Sigmoid colon (tissue), 7 donors: ENCODE data around the gene LDLRAD4. TPM values are rescaled to one million over a fixed set of nuclear protein-coding genes. Genes with fewer than 3 reads are reported as not detected.
A peak's percentile ranks its signal among the peaks of the same experiment; 100 is the strongest.

ENCODE experiments used
- DNase-seq: peaks from one replicate; pipeline ENCODE4 v3.0.0-alpha.2; 2019
- H3K27ac ChIP-seq, 4 donors: fragments of 200-600 bp; sonication (generic); one replicate each; pipeline ENCODE4 v1.5.1; 2016 to 2019; ENCODE audit warnings: mild to moderate bottlenecking in 1 of 4
- H3K27me3 ChIP-seq, 3 donors: fragments of 200-600 bp; sonication (generic); one replicate each; pipeline ENCODE4 v1.5.1; 2019; ENCODE audit warnings: mild to moderate bottlenecking in 1 of 3
- H3K36me3 ChIP-seq, 4 donors: fragments of 200-600 bp; sonication (generic); one replicate each; pipeline ENCODE4 v1.5.1; 2016 to 2019
- H3K4me1 ChIP-seq, 4 donors: fragments of 200-600 bp; sonication (generic); one replicate each; pipeline ENCODE4 v1.5.1; 2017 to 2019
- H3K4me3 ChIP-seq, 4 donors: fragments of 200-600 bp; sonication (generic); one replicate each; pipeline ENCODE4 v1.5.1; 2017 to 2019; ENCODE audit warnings: mild to moderate bottlenecking in 2 of 4, moderate library complexity in 1 of 4
- H3K9me3 ChIP-seq, 4 donors: fragments of 200-600 bp in 3 of 4; sonication (generic) in 3 of 4; one replicate each; pipeline versions ENCODE4 v1.5.1 to v1.6.1; 2013 to 2019
- EP300 ChIP-seq, 4 donors: sonication (generic); formaldehyde crosslinking; IDR thresholded peaks; one replicate each; pipeline ENCODE4 v1.6.1; 2017; ENCODE audit warnings: antibody characterized with exemption in 4 of 4
- POLR2A ChIP-seq, 2 donors: fragments of 450-650 bp; IDR thresholded peaks; one replicate each; pipeline ENCODE4 v1.6.1; 2016; ENCODE audit warnings: antibody characterized with exemption in 2 of 2, mild to moderate bottlenecking in 2 of 2, moderate library complexity in 2 of 2
- POLR2AphosphoS5 ChIP-seq, 4 donors: sonication (generic); formaldehyde crosslinking; IDR thresholded peaks; one replicate each; pipeline ENCODE4 v1.6.1; 2017; ENCODE audit warnings: antibody characterized with exemption in 4 of 4
- WGBS, 2 donors: extraction: QIAGEN DNeasy Blood & Tissue Kit; methylation state at CpG; one replicate each; pipeline ENCODE4 v1.1.7; 2013; 5-methylcytosine and 5-hydroxymethylcytosine counted together
- intact Hi-C: fragments of 100-400 bp; cut with DNase I; formaldehyde crosslinking; loops from one replicate; pipeline ENCODE4 v1.15.1; 2023
- polyA plus RNA-seq, 3 donors: library from polyadenylated mRNA; stranded (reverse); fragments of 200-250 nt; gene quantifications; one replicate each; pipeline ENCODE4 v1.2.3, GENCODE V29; 2013
- total RNA-seq, 4 donors: library from RNA; depleted of rRNA; stranded (reverse); fragments of >200 nt; gene quantifications; one replicate each; pipeline ENCODE4 v1.1.0, GENCODE V29; 2016
- TF ChIP-seq, protein P1 (sequence below), 4 experiments: fragments of 450-650 bp in 3 of 4; fragments of 200-600 bp in 1 of 4; IDR thresholded peaks; one replicate each; pipeline ENCODE4 v1.5.1; 2016 to 2019; ENCODE audit warnings: antibody characterized with exemption in 4 of 4, mild to moderate bottlenecking in 3 of 4, moderate library complexity in 2 of 4
- donor health status: healthy with polysubstance abuse.
- donor health status: Bipolar disorder and iron deficiency.
- donor health status: healthy.

The LDLRAD4 gene
- total and polyA plus RNA-seq, 7 donors = 1.2 to 28.2 (median 17.2) TPM

DNA sequence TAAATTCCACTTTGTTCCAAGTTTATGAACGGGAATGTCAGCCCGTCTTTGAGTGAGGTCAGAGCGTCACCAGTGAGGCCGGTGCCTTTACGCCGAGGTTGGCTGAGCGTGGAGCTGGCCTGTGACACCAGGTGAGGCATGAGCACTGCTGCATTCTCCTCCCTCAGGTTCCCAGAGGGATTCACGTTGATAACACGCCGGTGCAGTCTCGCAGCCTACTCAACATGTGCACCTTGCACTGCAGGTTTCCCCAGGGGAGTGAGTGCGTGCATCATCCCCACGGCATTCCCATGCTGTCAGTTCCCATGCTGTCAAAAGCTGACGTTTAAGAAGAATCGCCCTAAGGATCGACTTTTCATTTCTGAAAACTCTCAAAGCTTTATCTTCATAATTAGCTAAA is 213.3 kb downstream of the LDLRAD4 start:
- Histone ChIP-seq H3K4me3 (no peak overlapping the region), H3K9me3 (no peaks in the 10 kb centered on the region), H3K27me3 (no peaks in the 10 kb centered on the region), H3K27ac (no peak overlapping the region), H3K36me3 (no peaks in the 10 kb centered on the region), H3K4me1 (peaks cover 0 to 11% (median 3%) of the 10 kb centered on the region in 4 donors)
- intact Hi-C loops = no loop called here
- TF ChIP-seq EP300 (IDR thresholded peaks at IDR 0.05) = no peak
- no peak for TF ChIP-seq POLR2AphosphoS5 (IDR thresholded peaks at IDR 0.05)
- TF ChIP-seq POLR2A (IDR thresholded peaks at IDR 0.05) = no peak
- TF ChIP-seq, protein P1, sequence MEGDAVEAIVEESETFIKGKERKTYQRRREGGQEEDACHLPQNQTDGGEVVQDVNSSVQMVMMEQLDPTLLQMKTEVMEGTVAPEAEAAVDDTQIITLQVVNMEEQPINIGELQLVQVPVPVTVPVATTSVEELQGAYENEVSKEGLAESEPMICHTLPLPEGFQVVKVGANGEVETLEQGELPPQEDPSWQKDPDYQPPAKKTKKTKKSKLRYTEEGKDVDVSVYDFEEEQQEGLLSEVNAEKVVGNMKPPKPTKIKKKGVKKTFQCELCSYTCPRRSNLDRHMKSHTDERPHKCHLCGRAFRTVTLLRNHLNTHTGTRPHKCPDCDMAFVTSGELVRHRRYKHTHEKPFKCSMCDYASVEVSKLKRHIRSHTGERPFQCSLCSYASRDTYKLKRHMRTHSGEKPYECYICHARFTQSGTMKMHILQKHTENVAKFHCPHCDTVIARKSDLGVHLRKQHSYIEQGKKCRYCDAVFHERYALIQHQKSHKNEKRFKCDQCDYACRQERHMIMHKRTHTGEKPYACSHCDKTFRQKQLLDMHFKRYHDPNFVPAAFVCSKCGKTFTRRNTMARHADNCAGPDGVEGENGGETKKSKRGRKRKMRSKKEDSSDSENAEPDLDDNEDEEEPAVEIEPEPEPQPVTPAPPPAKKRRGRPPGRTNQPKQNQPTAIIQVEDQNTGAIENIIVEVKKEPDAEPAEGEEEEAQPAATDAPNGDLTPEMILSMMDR (IDR thresholded peaks at IDR 0.05) = no peak
- DNase-seq = no peak
- 94% methylated on average over 16 of the region's 16 CpGs for WGBS, 2 donors

DNA sequence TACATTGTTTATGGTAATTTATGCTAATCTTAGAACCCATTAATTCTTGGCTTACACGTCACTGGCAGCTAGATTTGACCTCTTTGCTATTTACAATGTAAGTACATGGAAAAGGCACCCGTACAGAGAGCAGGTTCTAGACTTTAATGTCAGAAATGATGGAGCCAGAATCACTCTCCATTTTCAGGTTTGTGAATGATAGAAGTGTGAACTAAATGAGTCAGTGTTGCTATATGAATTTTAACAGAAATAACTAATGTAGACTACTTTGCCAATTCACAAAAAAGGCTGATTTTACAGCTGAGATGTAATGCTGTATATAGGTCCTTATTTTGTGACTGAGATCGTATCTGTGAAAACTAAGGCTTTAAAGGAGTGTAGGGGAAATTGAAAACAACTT is 214.6 kb downstream of the LDLRAD4 start:
- no peak for TF ChIP-seq EP300 (IDR thresholded peaks at IDR 0.05)
- Histone ChIP-seq H3K27me3 (no peaks in the 10 kb centered on the region), H3K4me1 (peaks cover 0 to 23% (median 0%) of the 10 kb centered on the region in 4 donors), H3K4me3 (no peak overlapping the region), H3K27ac (no peak overlapping the region), H3K36me3 (no peaks in the 10 kb centered on the region), H3K9me3 (no peaks in the 10 kb centered on the region)
- intact Hi-C loops = no loop called here
- 79 to 84% methylated on average over 3 of the region's 3 CpGs for WGBS, 2 donors
- no peak for DNase-seq

DNA sequence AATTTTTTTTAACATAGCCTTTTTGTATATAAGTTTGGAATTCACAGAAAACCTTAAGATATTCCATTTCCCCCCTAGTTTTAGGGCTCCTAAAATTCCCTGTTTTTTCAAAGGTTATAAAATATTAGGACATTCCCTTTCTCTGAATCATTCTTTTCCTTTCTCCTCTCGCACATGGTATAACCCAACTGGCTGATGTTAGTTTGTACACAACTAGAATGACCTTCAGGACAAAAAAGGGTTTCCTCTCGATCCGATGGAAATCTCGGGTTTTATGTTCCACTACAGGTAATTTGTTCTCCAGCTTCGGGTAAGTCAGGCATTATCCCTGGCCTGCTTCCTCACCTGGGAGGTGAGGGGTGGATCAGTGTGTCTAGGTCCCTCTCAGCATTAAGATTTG is 215.1 kb downstream of the LDLRAD4 start:
- WGBS, 2 donors = 89 to 92% methylated on average over 5 of the region's 5 CpGs
- no peak for TF ChIP-seq POLR2AphosphoS5 (IDR thresholded peaks at IDR 0.05)
- no peak for TF ChIP-seq EP300 (IDR thresholded peaks at IDR 0.05)
- TF ChIP-seq POLR2A (IDR thresholded peaks at IDR 0.05) = no peak
- TF ChIP-seq, protein P1 (IDR thresholded peaks at IDR 0.05) = no peak
- H3K4me1 ChIP-seq = peaks cover 0 to 24% (median 0%) of the 10 kb centered on the region in 4 donors
- no peak overlapping the region for H3K4me3 ChIP-seq
- no peaks in the 10 kb centered on the region for H3K9me3 ChIP-seq
- no peaks in the 10 kb centered on the region for H3K27me3 ChIP-seq
- H3K27ac ChIP-seq = peak overlapping the region in 1 of 4 donors; percentile 12
- no peak for DNase-seq
- intact Hi-C loops = no loop called here
- no peaks in the 10 kb centered on the region for H3K36me3 ChIP-seq

DNA sequence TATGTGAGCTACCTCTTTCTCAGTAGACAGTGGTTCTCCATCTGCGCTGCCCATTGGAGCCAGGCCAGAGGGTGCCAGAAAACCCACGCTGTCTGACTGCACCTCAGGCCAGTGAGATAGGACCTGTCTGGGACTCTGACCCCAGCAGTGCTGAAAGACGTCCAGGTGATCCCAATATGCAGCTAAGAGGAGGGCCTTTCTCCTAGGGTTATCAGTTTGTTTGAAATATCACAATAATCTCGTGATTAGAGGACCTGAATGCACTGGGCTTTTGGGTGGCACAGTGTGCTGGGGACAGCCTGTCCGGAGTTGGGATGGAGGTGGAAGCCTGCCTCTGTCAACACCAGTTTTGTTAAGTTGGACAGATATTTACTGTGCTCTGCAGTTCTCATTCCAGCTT is 216.3 kb downstream of the LDLRAD4 start:
- WGBS, 2 donors = 84 to 94% methylated on average over 5 of the region's 5 CpGs
- H3K4me3 ChIP-seq = no peak overlapping the region
- no peaks in the 10 kb centered on the region for H3K36me3 ChIP-seq
- H3K9me3 ChIP-seq = no peaks in the 10 kb centered on the region
- peaks cover 0 to 24% (median 0%) of the 10 kb centered on the region in 4 donors for H3K4me1 ChIP-seq
- H3K27ac ChIP-seq = peak overlapping the region in 1 of 4 donors; percentile 49
- no peaks in the 10 kb centered on the region for H3K27me3 ChIP-seq
- intact Hi-C loops = no loop called here
- peak; percentile 50 for DNase-seq
- no peak for TF ChIP-seq EP300 (IDR thresholded peaks at IDR 0.05)
- no peak for TF ChIP-seq POLR2A (IDR thresholded peaks at IDR 0.05)
- TF ChIP-seq POLR2AphosphoS5 (IDR thresholded peaks at IDR 0.05) = no peak
- TF ChIP-seq, protein P1 (IDR thresholded peaks at IDR 0.05) = no peak

DNA sequence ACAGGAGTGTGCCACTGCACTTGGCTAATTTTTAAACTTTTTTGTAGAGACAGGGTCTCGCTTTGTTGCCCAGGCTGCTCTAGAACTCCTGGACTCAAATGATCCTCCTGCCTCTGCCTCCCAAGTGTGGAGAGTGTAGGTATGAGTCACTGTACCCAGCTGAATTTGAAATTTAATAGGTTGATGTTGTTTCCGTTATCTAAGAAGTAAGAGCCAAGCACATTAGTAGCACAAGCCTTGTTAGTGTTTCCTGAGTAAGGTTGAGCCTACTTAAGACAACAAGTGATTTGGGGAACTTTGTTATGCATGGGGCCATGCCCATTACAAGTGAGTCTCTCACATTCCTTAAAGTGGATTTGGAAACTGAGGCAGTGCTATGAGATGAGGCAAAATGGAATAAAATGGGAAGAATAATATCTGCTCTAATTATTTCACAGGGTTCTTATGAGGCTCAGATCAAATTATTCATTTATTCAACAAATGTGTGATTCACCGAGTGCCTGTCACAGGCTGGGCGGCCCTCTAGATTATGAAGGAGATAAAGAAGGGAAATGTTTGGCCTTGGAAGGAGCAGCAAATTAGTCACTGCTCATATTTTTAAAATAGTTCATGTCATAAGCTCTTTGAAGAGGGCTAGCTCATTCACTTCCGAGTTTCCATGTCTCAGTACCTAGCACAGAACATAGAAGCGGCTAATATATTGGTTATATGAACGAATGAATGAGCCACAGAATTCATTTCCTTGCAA is 217.2 kb downstream of the LDLRAD4 start:
- peak overlapping the region in 3 of 4 donors; percentile 39 to 65 (median 49) for H3K27ac ChIP-seq

More for the DNA sequence above, 217.2 kb downstream of the LDLRAD4 start:
- TF ChIP-seq POLR2AphosphoS5 (IDR thresholded peaks at IDR 0.05) (peak in 2 of 4 donors; percentile 10 to 19), EP300 (IDR thresholded peaks at IDR 0.05) (no peak)
- H3K4me3 ChIP-seq = no peak overlapping the region
- WGBS, 2 donors = 85 to 95% methylated on average over 7 of the region's 7 CpGs
- no peaks in the 10 kb centered on the region for H3K36me3 ChIP-seq
- H3K9me3 ChIP-seq = no peaks in the 10 kb centered on the region
- intact Hi-C loops = no loop called here
- H3K27me3 ChIP-seq = no peaks in the 10 kb centered on the region
- peaks cover 0 to 24% (median 0%) of the 10 kb centered on the region in 4 donors for H3K4me1 ChIP-seq
- DNase-seq = peak; percentile 62
